GM21737 (cell line): ENCODE measurements around the gene KIF2B.
"Not testable (repeated sequence)": the region's sequence is repeated elsewhere in the genome, so short reads cannot be mapped to it uniquely, and the experiment has no call there.

ENCODE experiments used
- ATAC-seq: cut with Tn5 transposase; IDR thresholded peaks from one replicate; pipeline ENCODE4 v1.9.1; 2021; ENCODE audit warnings: mild to moderate bottlenecking, moderate library complexity; ENCODE audit not compliant: unreplicated experiment

KIF2B gene

GRCh38 chr17:53822764-53823163 is at the start of gene KIF2B:
TSS of gene KIF2B (plus strand) at chr17:53822927. CDS start at chr17:53823034, 107 bp downstream.
- no peak for ATAC-seq

- no peak for ATAC-seq
Observed at GRCh38 chr17:53780320-53780719, 42.4 kb upstream of the KIF2B start.

- ATAC-seq: no peak
Observed at GRCh38 chr17:53791551-53791950, 31.2 kb upstream of the KIF2B start.

- no peak for ATAC-seq
Observed at GRCh38 chr17:53792451-53792850, 30.3 kb upstream of the KIF2B start.

- no peak for ATAC-seq
Observed at GRCh38 chr17:53792997-53793396, 29.7 kb upstream of the KIF2B start.

- ATAC-seq: no peak
Observed at GRCh38 chr17:53794875-53795274, 27.9 kb upstream of the KIF2B start.

GRCh38 chr17:53796642-53797041 is 26.1 kb upstream of the KIF2B start:
- no peak for ATAC-seq

GRCh38 chr17:53797501-53797900 is 25.2 kb upstream of the KIF2B start:
- no peak for ATAC-seq

GRCh38 chr17:53804437-53804836 is 18.3 kb upstream of the KIF2B start:
- no peak for ATAC-seq

- no peak for ATAC-seq
Observed at GRCh38 chr17:53806473-53806872, 16.3 kb upstream of the KIF2B start.

GRCh38 chr17:53807286-53807685 is 15.4 kb upstream of the KIF2B start:
- no peak for ATAC-seq

- no peak for ATAC-seq
Observed at GRCh38 chr17:53818271-53818670, 4.5 kb upstream of the KIF2B start.

- ATAC-seq: no peak
Observed at GRCh38 chr17:53818929-53819328, 3.8 kb upstream of the KIF2B start.

- no peak for ATAC-seq
Observed at GRCh38 chr17:53819956-53820355, 2.8 kb upstream of the KIF2B start.

GRCh38 chr17:53823341-53824050 is 769 bp downstream of the KIF2B start:
- ATAC-seq: no peak

- not testable (repeated sequence) for ATAC-seq
Observed at GRCh38 chr17:53834771-53835170, 12.0 kb downstream of the KIF2B start.

- no peak for ATAC-seq
Observed at GRCh38 chr17:53837131-53837530, 14.4 kb downstream of the KIF2B start.

- ATAC-seq: no peak
Observed at GRCh38 chr17:53844491-53845107, 21.9 kb downstream of the KIF2B start.

- ATAC-seq: not testable (repeated sequence)
Observed at GRCh38 chr17:53871128-53871527, 48.4 kb downstream of the KIF2B start.
